Thoracic aorta (tissue), 2 donors: ENCODE data around the gene MARF1. TPM values are rescaled to one million over a fixed set of nuclear protein-coding genes. Genes with fewer than 3 reads are reported as not detected.
"Not testable (repeated sequence)": the region's sequence is repeated elsewhere in the genome, so short reads cannot be mapped to it uniquely, and the experiment has no call there.

ENCODE experiments used
- ATAC-seq: fragments of 150-250 bp; one replicate; pipeline ENCODE4 v1.8.0; 2017; ENCODE audit warnings: low read depth; ENCODE audit not compliant: insufficient number of reproducible peaks, low FRiP score
- DNase-seq: peaks from one replicate; pipeline ENCODE4 v3.0.0-alpha.2; 2020; ENCODE audit warnings: low spot score
- H3K27ac ChIP-seq, 2 donors: fragments of 200-600 bp; sonication (generic); 1 replicate in 1 of 2; 2 replicates in 1 of 2; pipeline ENCODE4 v1.5.1; 2016; ENCODE audit warnings: mild to moderate bottlenecking in 2 of 2, moderate library complexity in 2 of 2
- H3K27me3 ChIP-seq: fragments of 200-600 bp; sonication (generic); replicated peaks from 2 replicates; pipeline ENCODE4 v1.6.0; 2016; ENCODE audit warnings: mild to moderate bottlenecking; ENCODE audit not compliant: insufficient read depth
- H3K36me3 ChIP-seq: fragments of 200-600 bp; sonication (generic); one replicate; pipeline ENCODE4 v1.5.1; 2016
- H3K4me1 ChIP-seq, 2 donors: fragments of 200-600 bp; sonication (generic); 1 replicate in 1 of 2; 2 replicates in 1 of 2; pipeline versions ENCODE4 v1.5.1 to v1.6.0; 2016; ENCODE audit warnings: low read depth in 2 of 2, mild to moderate bottlenecking in 1 of 2; ENCODE audit not compliant: control insufficient read depth in 1 of 2
- H3K4me3 ChIP-seq: fragments of 200-600 bp; sonication (generic); 2 replicates; pipeline ENCODE4 v1.5.1; 2016; ENCODE audit warnings: mild to moderate bottlenecking
- H3K9me3 ChIP-seq: fragments of 200-600 bp; sonication (generic); 2 replicates; pipeline ENCODE4 v1.5.1; 2016
- CTCF ChIP-seq: fragments of 200-600 bp; sonication (generic); IDR thresholded peaks from one replicate; pipeline ENCODE4 v1.5.1; 2019; ENCODE audit warnings: antibody characterized with exemption
- total RNA-seq, 2 donors: library from RNA; depleted of rRNA; stranded (reverse); fragments of >200 nt; gene quantifications; one replicate each; pipeline versions ENCODE4 v1.1.0 to v1.2.3, GENCODE V29; 2016

The MARF1 gene
- total RNA-seq, 2 donors from 2014 or later, result 35.7 to 49.6 TPM

GRCh38 chr16:15660203-15660601 is 17.2 kb upstream of the MARF1 start:
- ATAC-seq (no peak), DNase-seq (no peak)
- no peak for TF ChIP-seq CTCF
- no peak overlapping the region for H3K4me3 ChIP-seq
- H3K36me3 ChIP-seq, result no peaks in the 10 kb centered on the region
- H3K4me1 ChIP-seq, result no peaks in the 10 kb centered on the region
- H3K27ac ChIP-seq, result no peak overlapping the region
- no peaks in the 10 kb centered on the region for H3K27me3 ChIP-seq
- no peaks in the 10 kb centered on the region for H3K9me3 ChIP-seq

GRCh38 chr16:15658556-15658955 is 15.6 kb upstream of the MARF1 start:
- no peak overlapping the region for H3K4me3 ChIP-seq
- no peak for ATAC-seq
- DNase-seq, result no peak
- no peaks in the 10 kb centered on the region for H3K27me3 ChIP-seq
- no peak for TF ChIP-seq CTCF
- H3K36me3 ChIP-seq, result no peaks in the 10 kb centered on the region
- no peaks in the 10 kb centered on the region for H3K9me3 ChIP-seq
- peaks cover 4 to 10% of the 10 kb centered on the region in 2 donors for H3K4me1 ChIP-seq
- H3K27ac ChIP-seq, result no peak overlapping the region

GRCh38 chr16:15658149-15658548 is 15.2 kb upstream of the MARF1 start:
- Histone ChIP-seq H3K4me3 (no peak overlapping the region), H3K27ac (no peak overlapping the region), H3K36me3 (no peaks in the 10 kb centered on the region), H3K27me3 (no peaks in the 10 kb centered on the region), H3K4me1 (peaks cover 8 to 15% of the 10 kb centered on the region in 2 donors), H3K9me3 (no peaks in the 10 kb centered on the region)
- DNase-seq (no peak), ATAC-seq (no peak)
- no peak for TF ChIP-seq CTCF

- H3K27me3 ChIP-seq, H3K9me3 ChIP-seq, H3K4me3 ChIP-seq, H3K36me3 ChIP-seq, DNase-seq, ATAC-seq, H3K27ac ChIP-seq: not testable (repeated sequence)
- H3K4me1 ChIP-seq, result peaks cover 15 to 34% of the 10 kb centered on the region in 2 donors
These were observed 12.6 kb upstream of the MARF1 start for GRCh38 chr16:15655561-15655960.

- TF ChIP-seq CTCF, result no peak
- no peak overlapping the region for H3K4me3 ChIP-seq
- no peaks in the 10 kb centered on the region for H3K9me3 ChIP-seq
- H3K4me1 ChIP-seq, result peaks cover 15 to 34% of the 10 kb centered on the region in 2 donors
- ATAC-seq (no peak), DNase-seq (no peak)
- H3K27me3 ChIP-seq, result no peaks in the 10 kb centered on the region
- no peaks in the 10 kb centered on the region for H3K36me3 ChIP-seq
- no peak overlapping the region for H3K27ac ChIP-seq
These were observed 11.6 kb upstream of the MARF1 start for GRCh38 chr16:15654591-15654990.

GRCh38 chr16:15653227-15653626 is 10.3 kb upstream of the MARF1 start:
- no peak for TF ChIP-seq CTCF
- DNase-seq, result no peak
- Histone ChIP-seq H3K36me3 (no peaks in the 10 kb centered on the region), H3K27me3 (no peaks in the 10 kb centered on the region), H3K9me3 (no peaks in the 10 kb centered on the region), H3K4me1 (peaks cover 18 to 34% of the 10 kb centered on the region in 2 donors), H3K27ac (no peak overlapping the region), H3K4me3 (no peak overlapping the region)
- no peak for ATAC-seq
